Keratinocyte (primary cell): Measurements from ENCODE around the gene ABCA7.

Experiments
- CTCF ChIP-seq, 3 experiments: IDR thresholded peaks in 1 of 3; conservative IDR thresholded peaks in 1 of 3; optimal IDR thresholded peaks in 1 of 3; 2 replicates in 2 of 3; 3 replicates in 1 of 3; pipeline versions ENCODE3 to v1.5.1; 2011; ENCODE audit warnings: low read length in 3 of 3, mild to moderate bottlenecking in 3 of 3, moderate library complexity in 2 of 3, control low read depth in 1 of 3, inconsistent platforms in 1 of 3; ENCODE audit not compliant: insufficient read depth in 2 of 3; ENCODE audit errors: extremely low read depth in 1 of 3
- EZH2 ChIP-seq: IDR thresholded peaks from one replicate; pipeline ENCODE4 v1.6.1; 2012; ENCODE audit warnings: inconsistent platforms, mild to moderate bottlenecking, low read length, moderate library complexity

GRCh38 chr19:1041835-1042685 lies 2.2 kb downstream of the ABCA7 start:
- TF ChIP-seq CTCF (optimal IDR thresholded peaks at IDR 0.05 in 1 of 3, IDR thresholded peaks at IDR 0.05 in 1 of 3, conservative IDR thresholded peaks at IDR 0.05 in 1 of 3; ENCODE audit: extremely low read depth in 1 of 3, insufficient read depth in 2 of 3, low read length in 3 of 3) (no peak), EZH2 (no peak)
